ENCODE results near the gene GRM7.

GRM7 gene

DNA sequence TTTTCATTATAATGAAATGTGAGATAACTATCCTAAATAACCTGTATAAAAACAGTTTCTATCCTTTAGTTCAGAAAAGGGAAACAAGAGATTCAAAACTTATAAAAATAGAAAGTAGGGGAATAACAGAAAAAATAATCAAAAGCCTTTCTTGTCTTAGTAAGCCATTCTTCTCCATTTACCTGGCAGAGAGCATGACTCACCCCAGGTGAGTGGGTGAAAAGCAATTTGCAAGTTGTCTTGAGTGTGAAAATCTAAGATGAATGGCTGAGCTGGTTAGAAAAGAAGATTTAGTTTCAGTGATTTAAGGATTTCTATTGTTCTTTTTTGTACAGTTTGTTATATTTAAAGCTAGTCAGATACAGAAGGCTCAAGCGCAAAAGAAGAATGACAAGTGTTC lies 702.0 kb downstream of the GRM7 start:
- Histone ChIP-seq H2AFZ (ENCODE audit: low read depth, low read length) (no peak overlapping the region), H3K4me1 (ENCODE audit: low read length) (peaks cover 16% of the 10 kb centered on the region), H3K27ac (ENCODE audit: low read length) (no peak overlapping the region), H3K79me2 (ENCODE audit: low read length) (no peaks in the 10 kb centered on the region), H3K9ac (ENCODE audit: low read length) (no peak overlapping the region), H3K4me2 (ENCODE audit: low read length) (no peak overlapping the region), H3K36me3 (replicated peaks; ENCODE audit: low read depth, low read length) (no peaks in the 10 kb centered on the region), H3K9me3 (ENCODE audit: insufficient read depth, low read length) (no peaks in the 10 kb centered on the region), H4K20me1 (ENCODE audit: insufficient read depth, low read length) (no peaks in the 10 kb centered on the region), H3K4me3 (ENCODE audit: low read length) (no peak overlapping the region), H3K27me3 (ENCODE audit: low read depth, low read length) (no peaks in the 10 kb centered on the region)
- TF ChIP-seq EZH2phosphoT487 (IDR thresholded peaks at IDR 0.05; ENCODE audit: low read depth) = no peak
- TF ChIP-seq, protein P1, sequence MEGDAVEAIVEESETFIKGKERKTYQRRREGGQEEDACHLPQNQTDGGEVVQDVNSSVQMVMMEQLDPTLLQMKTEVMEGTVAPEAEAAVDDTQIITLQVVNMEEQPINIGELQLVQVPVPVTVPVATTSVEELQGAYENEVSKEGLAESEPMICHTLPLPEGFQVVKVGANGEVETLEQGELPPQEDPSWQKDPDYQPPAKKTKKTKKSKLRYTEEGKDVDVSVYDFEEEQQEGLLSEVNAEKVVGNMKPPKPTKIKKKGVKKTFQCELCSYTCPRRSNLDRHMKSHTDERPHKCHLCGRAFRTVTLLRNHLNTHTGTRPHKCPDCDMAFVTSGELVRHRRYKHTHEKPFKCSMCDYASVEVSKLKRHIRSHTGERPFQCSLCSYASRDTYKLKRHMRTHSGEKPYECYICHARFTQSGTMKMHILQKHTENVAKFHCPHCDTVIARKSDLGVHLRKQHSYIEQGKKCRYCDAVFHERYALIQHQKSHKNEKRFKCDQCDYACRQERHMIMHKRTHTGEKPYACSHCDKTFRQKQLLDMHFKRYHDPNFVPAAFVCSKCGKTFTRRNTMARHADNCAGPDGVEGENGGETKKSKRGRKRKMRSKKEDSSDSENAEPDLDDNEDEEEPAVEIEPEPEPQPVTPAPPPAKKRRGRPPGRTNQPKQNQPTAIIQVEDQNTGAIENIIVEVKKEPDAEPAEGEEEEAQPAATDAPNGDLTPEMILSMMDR (IDR thresholded peaks at IDR 0.05; ENCODE audit: low read depth, low read length) = no peak

DNA sequence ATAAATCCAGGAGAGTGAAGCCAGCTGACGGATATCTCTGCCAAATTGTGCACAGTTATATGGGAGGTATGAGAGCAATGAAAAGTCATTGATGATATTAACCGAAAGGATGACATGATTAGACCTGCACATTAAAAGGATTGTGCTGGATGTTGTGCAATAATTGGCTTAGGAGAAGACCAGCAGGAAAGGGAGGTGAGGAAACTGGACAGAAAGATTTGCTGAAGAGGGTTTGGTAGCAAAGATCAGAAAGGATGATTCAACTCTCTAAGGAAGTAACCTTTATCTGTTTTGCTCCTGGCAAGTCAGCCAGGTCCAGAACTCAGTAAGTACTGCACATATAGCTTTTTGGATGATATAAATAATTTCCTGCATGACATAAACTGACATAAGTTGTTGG lies 704.7 kb downstream of the GRM7 start:
- Histone ChIP-seq H3K9ac (ENCODE audit: low read length) (no peak overlapping the region), H3K36me3 (replicated peaks; ENCODE audit: low read depth, low read length) (no peaks in the 10 kb centered on the region), H3K27ac (ENCODE audit: low read length) (no peak overlapping the region), H4K20me1 (ENCODE audit: insufficient read depth, low read length) (no peaks in the 10 kb centered on the region), H3K79me2 (ENCODE audit: low read length) (no peaks in the 10 kb centered on the region), H3K4me2 (ENCODE audit: low read length) (no peak overlapping the region), H2AFZ (ENCODE audit: low read depth, low read length) (no peak overlapping the region), H3K9me3 (ENCODE audit: insufficient read depth, low read length) (no peaks in the 10 kb centered on the region), H3K27me3 (ENCODE audit: low read depth, low read length) (no peaks in the 10 kb centered on the region), H3K4me1 (ENCODE audit: low read length) (peaks cover 19% of the 10 kb centered on the region), H3K4me3 (ENCODE audit: low read length) (no peak overlapping the region)
- TF ChIP-seq, protein P1 (IDR thresholded peaks at IDR 0.05; ENCODE audit: low read depth, low read length) = no peak
- no peak for TF ChIP-seq EZH2phosphoT487 (IDR thresholded peaks at IDR 0.05; ENCODE audit: low read depth)

DNA sequence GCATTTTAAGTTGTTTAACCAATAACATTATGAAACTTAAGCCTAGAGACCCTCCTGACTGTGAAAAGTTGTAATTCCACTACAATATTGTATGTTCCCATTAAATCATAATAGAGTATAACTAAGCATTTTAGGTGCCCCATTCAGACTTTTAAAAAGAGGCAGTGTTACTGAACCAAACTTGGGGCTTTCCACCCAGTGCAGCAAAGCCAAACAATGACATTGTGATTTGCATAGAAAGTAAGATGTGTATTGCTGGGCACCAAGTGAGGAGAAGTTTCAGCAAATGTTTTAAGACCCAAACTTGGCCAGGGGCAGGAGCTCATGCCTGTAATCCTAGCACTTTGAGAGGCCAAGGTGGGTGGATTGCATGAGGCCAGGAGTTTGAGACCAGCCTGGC lies 706.2 kb downstream of the GRM7 start:
- peaks cover 19% of the 10 kb centered on the region for H3K4me1 ChIP-seq (ENCODE audit: low read length)
- no peaks in the 10 kb centered on the region for H3K79me2 ChIP-seq (ENCODE audit: low read length)
- peak overlapping the region; percentile 23; the same call in 1 of the 2 replicates for H3K4me3 ChIP-seq (ENCODE audit: low read length)
- peak overlapping the region; percentile 17; the same call in 1 of the 2 replicates for H3K9ac ChIP-seq (ENCODE audit: low read length)
- H3K9me3 ChIP-seq (ENCODE audit: insufficient read depth, low read length) = no peaks in the 10 kb centered on the region
- H2AFZ ChIP-seq (ENCODE audit: low read depth, low read length) = no peak overlapping the region
- H4K20me1 ChIP-seq (ENCODE audit: insufficient read depth, low read length) = no peaks in the 10 kb centered on the region
- H3K4me2 ChIP-seq (ENCODE audit: low read length) = peak overlapping the region; percentile 59
- H3K27me3 ChIP-seq (ENCODE audit: low read depth, low read length) = no peaks in the 10 kb centered on the region
- no peak for TF ChIP-seq EZH2phosphoT487 (IDR thresholded peaks at IDR 0.05; ENCODE audit: low read depth)
- TF ChIP-seq, protein P1 (IDR thresholded peaks at IDR 0.05; ENCODE audit: low read depth, low read length) = no peak
- H3K36me3 ChIP-seq (replicated peaks; ENCODE audit: low read depth, low read length) = no peaks in the 10 kb centered on the region
- H3K27ac ChIP-seq (ENCODE audit: low read length) = peak overlapping the region; percentile 61

DNA sequence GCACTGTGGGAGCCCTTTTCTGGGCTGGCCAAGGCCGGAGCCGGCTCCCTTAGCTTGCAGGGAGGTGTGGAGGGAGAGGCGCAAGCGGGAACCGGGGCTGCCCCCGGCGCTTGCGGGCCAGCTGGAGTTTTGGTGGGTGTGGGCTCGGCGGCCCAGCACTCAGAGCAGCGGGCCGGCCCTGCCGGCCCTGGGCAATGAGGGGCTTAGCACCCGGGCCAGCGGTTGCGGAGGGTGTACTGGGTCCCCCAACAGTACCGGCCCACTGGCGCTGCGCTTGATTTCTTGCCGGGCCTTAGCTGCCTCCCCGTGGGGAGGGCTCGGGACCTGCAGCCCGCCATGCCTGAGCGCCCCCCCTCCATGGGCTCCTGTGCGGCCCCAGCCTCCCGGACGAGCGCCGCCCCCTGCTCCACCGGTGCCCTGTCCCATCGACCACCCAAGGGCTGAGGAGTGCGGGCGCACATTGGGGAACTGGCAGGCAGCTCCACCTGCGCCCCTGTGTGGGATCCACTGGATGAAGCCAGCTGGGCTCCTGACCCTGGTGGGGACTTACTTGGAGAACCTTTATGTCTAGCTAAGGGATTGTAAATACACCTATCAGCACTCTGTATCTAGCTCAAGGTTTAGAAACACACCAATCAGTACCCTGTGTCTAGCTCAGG lies 707.7 kb downstream of the GRM7 start:
- Histone ChIP-seq H3K4me3 (ENCODE audit: low read length) (no peak overlapping the region), H3K9ac (ENCODE audit: low read length) (no peak overlapping the region), H2AFZ (ENCODE audit: low read depth, low read length) (no peak overlapping the region), H3K27me3 (ENCODE audit: low read depth, low read length) (no peaks in the 10 kb centered on the region), H3K4me1 (ENCODE audit: low read length) (peaks cover 26% of the 10 kb centered on the region), H3K4me2 (ENCODE audit: low read length) (no peak overlapping the region), H3K36me3 (replicated peaks; ENCODE audit: low read depth, low read length) (no peaks in the 10 kb centered on the region), H3K79me2 (ENCODE audit: low read length) (no peaks in the 10 kb centered on the region), H4K20me1 (ENCODE audit: insufficient read depth, low read length) (no peaks in the 10 kb centered on the region), H3K9me3 (ENCODE audit: insufficient read depth, low read length) (no peaks in the 10 kb centered on the region), H3K27ac (ENCODE audit: low read length) (no peak overlapping the region)
- TF ChIP-seq EZH2phosphoT487 (IDR thresholded peaks at IDR 0.05; ENCODE audit: low read depth) = no peak
- TF ChIP-seq, protein P1 (IDR thresholded peaks at IDR 0.05; ENCODE audit: low read depth, low read length) = no peak
